HG03097 (cell line): ENCODE measurements around the gene TRIM7.
"Not testable (repeated sequence)": the region's sequence is repeated elsewhere in the genome, so short reads cannot be mapped to it uniquely, and the experiment has no call there.

ENCODE experiments used
- ATAC-seq: cut with Tn5 transposase; IDR thresholded peaks from one replicate; pipeline ENCODE4 v1.9.1; 2021; ENCODE audit not compliant: unreplicated experiment, low FRiP score

Gene TRIM7

DNA sequence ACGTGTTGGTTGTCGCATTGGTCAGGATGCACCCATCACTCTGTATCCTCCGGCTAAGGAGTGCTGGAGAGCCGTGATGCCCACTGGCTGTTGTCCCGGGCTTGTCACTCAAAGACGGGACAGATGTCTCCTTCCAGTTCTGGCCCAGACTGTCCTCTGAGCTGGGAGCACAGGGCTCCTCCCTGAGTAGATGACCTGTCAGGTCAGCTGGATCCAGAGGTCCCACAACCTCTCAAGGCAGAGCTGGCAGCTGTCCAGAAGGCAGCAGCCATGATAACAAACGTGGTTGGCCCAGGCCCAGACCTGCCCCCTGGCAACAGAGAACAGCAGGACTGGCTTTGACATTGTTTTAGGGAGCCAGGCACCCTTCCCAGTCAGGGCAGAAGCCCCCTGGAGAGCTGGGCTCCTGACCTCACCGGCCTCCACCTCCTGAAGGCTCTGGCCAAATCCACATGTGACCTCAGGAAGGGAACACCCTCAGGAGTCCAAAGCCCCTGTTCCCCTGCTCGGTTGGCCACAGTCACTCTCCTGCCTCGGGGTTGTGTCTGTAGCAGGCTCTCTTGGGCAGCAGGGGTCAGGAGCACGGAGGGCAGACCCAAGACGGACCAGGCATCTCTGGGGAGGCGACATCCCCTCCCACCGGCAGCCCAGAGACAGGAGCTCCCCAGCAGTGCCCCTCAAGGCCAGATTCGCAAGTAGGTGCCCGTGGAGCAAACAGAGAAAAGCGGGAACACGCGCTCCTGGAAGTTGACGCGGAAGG lies 10.3 kb downstream of the TRIM7 start:
- ATAC-seq: no peak

GRCh38 chr5:181193656-181194055 lies 11.3 kb downstream of the TRIM7 start:
- no peak for ATAC-seq

- no peak for ATAC-seq
Measured at GRCh38 chr5:181192337-181193046, 12.5 kb downstream of the TRIM7 start.

DNA sequence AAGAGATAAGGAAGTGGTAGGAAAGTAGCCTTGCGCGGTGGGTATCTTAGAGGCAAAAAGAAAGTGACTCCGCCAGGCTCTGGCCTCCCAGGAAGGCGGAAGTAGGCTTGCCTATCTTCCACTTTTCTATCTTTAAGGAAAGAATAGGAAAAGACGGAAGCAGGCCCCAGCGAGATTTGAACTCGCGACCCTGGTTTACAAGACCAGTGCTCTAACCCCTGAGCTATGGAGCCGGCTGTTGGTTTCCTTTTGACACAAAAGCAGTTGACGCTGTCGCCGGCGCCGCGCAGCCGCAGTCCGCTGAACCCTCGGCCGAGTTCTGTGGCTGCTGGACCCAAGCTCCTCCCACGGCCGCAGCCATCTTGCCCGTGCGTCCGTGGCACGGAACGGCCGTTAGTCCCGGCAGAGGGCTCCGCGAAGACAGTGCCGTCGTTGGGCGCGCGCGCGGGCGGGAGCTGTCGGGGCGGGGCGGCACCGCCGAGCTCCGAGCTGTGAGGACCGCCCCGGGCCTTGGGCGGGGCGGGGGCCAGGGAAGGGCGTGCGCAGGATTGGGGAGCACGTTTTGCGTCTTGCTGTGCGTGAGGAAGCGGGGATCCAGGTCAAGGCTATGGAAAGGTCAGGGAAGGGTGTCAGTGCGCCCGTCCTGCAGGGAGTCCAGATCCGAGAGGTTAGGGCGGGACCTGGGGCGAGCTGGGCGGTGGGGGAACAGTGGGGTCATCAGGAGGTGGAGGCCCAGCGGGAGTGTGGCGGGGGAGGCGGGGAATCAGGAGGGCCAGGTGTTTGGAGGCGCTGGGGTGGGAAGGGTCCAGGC lies 13.3 kb downstream of the TRIM7 start:
- peak; percentile 44 for ATAC-seq

DNA sequence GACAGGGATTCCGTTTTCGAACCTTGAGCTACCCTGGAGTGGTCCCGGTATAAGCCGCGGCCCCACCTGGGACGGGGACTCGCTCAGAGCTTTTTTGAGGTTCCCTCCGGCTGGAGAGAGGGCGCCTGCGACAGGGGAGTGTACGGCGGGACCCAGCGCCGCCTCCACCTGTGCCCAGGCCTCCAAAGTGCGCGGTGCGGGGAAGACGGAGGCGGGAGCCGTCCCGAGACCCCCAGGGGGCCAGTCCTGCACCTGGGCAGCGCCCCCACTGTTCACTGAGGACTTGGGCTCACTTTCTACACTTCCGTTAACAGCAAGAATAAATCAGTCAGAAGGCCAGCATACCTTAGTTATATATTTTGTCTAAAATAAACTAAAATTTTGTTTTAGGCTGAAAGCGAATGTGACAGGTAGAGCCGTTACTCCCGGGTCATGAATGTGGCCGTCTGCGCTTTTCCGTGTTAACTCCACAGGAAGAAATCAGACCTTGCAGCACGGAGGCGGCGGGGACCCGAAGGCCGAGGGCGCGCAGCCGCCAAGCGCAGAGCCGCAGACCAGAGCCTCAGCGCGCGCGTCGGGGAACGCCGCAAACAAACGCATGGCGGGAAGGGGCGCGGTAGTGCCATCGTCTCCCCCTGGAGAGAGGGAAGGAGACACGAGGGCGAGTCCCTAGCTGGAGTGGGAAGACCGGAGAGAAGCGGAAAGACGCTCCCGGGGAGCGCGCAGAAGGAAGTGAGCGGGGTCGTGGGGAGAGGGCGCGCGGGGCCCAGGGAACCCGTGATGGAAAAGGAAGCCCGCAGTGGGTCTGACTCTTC lies 14.1 kb downstream of the TRIM7 start:
- peak; percentile 4 for ATAC-seq

DNA sequence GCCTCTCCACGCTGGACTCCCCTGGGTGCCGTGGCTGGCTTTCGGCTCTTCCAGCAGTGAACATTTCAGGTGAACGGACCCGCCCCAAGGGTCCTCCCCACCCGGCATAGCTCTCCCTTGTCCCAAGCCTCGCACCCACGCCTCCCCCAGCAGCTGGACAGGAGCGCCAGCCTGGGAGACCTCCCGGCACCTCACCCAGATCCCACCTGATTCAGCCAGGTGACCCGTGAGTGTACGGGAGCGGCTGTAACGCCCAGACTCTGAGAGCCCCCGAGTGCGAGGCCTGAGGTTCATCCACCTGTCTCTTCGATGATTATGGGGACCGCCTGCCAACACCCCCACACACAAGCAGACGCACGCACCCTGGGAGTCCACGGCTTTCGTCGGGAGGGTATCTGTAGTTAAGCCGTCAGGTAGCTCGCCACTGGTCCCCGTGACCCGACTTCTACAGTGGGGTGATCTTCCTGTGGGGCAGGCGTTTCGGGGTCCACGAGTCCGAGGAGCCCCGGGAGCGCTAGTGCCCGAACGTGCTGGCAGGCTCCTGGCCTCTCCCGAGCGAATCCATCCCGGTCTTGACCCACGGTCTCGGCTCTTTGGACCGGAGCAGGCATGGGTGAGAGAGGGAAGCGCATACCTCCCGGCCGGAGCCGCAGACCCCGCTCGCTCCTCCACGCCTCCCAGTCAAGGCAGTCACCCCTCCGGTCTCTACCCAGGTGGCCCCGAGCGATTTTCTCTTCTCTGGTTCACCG lies 14.9 kb downstream of the TRIM7 start:
- ATAC-seq: no peak

DNA sequence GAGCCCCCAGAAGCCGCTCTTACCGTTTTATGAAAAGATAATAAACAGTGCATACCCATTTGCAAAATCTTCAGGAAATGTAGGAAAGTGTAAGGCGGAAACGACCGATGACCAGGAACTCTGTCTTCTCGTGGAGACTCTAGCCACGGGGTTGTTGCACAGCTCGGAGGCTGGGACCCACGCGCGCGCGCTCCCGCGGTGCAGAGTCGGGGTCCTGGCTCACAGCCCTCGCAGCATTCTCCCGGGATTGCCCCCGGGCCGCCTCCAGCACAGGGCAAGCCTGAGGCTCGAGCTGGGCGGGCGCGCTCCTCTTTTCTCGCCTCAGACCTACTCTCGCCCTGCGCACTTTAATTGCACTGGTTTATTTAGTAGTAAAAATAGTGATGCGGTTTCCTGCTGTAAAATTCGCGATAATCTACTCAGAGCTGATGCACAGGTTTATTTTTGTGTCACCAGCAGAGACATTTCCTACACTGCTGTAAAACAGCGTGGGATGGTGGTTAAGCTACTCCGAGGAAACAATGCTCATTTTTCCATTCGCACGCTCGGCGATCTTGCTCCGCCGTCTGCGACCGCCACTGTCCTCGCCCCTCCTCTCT lies 15.5 kb downstream of the TRIM7 start:
- ATAC-seq: no peak

DNA sequence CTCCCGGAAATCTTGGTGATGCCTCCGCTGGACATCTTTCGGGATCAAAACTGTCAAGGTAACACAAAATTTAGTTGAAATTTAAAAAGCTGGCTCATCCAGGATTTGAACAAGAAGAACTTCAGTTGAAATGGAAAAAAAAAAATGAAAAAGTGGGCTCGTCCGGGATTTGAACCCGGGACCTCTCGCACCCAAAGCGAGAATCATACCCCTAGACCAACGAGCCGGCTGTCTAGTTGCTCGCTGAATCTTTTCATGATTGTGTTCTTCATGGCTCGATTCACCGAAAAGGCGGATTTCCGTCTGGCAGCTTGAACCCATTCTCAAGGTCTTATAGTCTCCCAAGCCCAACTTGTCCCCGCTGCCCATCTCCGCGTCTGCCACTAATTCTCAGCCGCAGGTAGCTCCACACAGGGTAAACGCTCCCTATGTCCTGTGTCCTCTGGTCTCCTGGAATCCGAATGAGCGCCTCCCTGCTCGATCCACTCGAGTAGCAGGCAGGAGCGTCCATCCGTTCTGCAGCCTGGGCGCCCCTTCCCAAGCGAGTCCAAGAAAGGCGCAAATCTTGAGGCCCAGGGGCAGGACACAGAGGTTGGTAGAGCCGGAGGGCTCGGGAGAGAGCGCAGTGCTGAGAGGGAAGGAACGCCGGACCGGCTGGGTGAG lies 16.2 kb downstream of the TRIM7 start:
- peak; percentile 14 for ATAC-seq

DNA sequence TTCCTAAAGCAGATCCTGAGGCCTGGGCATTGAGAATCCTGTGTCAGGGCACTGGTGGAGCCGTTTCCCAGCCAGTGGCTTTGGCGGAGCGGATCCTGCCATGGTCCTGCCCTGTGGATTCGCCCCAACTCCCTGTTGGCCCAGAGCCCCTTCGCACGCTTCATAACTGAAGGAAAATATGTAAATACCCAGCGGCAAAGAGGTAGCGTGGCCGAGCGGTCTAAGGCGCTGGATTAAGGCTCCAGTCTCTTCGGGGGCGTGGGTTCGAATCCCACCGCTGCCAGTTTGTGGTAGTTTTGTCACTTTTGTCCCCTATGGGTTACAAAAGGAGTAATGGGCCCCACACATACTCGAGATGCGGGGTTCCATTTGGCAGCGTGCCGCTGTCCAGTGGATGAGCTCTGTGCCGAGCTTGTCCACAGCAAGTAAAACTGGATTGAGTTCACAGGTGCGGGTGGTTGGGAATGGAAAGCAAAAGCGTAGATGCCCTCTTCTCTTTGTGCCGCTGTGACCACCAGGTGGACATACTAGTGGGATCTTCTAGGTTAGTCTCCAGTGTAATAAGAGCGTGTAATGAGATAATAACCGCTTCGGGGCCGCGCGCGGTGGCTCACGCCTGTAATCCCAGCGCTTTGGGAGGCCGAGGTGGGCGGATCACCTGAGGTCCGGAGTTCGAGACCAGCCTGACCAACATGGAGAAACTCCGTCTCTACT lies 17.3 kb downstream of the TRIM7 start:
- ATAC-seq: no peak

- no peak for ATAC-seq
Measured at GRCh38 chr5:181186986-181187499, 18.0 kb downstream of the TRIM7 start.

DNA sequence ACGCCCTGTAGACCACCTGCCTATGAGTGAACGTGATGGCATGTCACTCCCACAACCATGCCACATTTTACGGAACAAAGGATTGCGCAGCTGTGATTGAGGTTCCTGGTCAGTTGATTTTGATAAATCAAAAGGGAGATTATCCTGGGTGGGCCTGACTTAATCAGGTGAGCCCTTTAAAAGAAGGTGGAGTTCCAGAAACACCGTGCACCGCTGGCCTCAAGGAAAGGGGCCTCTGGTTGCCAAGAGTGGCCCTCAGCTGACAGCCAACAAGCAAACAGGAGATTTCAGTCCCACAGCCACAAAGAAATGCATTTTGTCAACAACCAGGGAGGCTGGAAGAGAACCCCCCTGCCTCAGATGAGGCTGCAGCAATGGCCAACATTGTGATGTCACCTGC lies 19.0 kb downstream of the TRIM7 start:
- no peak for ATAC-seq

DNA sequence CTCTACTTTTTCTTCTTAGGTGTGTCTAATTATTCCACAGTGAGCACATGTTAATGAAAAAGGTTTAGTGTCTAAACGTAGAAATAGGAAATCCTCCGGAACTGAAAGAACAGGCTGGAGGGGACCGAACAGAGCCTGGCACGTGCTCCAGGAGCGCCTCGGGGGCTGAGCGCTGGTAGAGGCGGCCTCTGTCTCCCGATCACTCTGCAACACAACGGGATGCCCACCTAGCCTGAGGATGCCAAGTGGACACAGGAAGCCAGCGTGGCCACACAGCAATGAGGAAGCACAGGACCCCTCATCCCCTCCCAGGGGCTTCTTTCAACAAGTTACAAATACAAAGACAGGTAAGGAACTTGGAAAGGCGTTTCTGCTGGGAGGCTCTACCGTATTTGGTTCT lies 19.4 kb downstream of the TRIM7 start:
- ATAC-seq: no peak

GRCh38 chr5:181184845-181185216 lies 20.2 kb downstream of the TRIM7 start:
- no peak for ATAC-seq

DNA sequence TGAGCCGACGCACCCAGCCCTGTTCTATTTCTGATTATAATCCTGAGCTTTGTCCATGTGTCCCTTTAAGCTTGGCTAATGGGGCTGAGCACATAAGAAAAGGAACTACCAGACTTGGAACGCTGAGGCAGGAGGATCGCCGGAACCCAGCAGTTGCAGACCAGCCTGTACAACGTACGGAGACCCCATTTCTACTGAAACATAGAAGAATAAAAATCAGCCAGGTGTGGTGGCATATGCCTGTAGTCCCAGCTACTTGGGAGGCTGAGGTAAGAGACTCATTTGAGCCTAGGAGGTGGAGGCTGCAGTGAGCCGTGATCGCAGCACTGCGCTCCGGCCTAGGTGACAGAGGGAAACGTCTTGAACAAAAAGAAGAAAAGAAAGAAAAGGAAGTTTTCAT lies 22.3 kb downstream of the TRIM7 start:
- no peak for ATAC-seq

DNA sequence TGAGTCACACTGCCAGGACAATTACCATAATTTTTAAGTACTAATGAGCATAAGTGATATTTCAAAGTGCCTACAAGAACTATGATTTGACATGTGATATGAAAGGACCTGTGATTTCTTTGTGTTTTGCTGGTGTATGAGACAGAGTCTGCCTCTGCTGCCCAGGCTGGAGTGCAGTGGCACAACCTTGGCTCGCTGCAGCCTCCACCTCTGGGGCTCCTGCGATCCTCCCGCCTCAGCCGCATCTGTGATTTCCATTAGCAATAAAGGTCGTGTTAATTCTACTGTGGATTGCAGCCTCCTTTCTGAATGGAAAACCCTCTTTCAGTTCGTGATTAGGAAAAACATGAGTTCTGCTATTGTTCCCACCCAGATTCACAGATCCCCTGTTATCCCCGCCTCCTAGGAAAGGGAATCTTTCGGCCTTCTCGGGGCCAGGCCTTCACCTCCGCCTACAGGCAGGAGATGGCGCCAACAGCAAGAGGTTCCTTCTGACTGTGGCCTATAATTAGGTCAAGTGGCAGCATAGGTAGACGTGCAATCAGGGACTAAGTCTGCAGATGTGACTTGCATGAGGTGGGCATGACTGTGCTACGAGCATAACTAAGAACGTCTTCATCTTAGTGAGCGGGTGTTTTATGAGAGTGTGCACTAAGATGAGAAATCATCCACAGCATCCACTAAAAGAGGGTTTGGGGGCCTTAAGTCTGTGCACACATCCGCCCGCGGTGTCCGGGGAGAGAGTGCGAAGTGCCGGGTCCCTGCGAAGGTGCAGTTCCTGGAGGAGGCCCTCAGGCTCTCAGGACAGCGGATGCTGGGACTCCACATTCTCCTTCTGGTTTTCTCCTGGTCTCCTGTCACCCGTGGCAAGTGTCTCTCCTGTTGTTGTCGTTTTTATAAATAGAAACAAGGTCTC lies 23.1 kb downstream of the TRIM7 start:
- peak; percentile 47 for ATAC-seq

- ATAC-seq: not testable (repeated sequence)
Measured at GRCh38 chr5:181177559-181177958, 27.4 kb downstream of the TRIM7 start.
